GM12874 (cell line): Measurements from ENCODE around the gene CLN6.

Experiments used
- TF ChIP-seq, protein P1 (sequence below): IDR thresholded peaks from 2 replicates; pipeline ENCODE4 v1.5.1; 2011; ENCODE audit warnings: low read depth, mild to moderate bottlenecking, control low read depth, low read length, moderate library complexity; ENCODE audit not compliant: insufficient read depth

Gene CLN6

GRCh38 chr15:68200016-68200861, 29.3 kb downstream of the CLN6 start:
- TF ChIP-seq, protein P1, sequence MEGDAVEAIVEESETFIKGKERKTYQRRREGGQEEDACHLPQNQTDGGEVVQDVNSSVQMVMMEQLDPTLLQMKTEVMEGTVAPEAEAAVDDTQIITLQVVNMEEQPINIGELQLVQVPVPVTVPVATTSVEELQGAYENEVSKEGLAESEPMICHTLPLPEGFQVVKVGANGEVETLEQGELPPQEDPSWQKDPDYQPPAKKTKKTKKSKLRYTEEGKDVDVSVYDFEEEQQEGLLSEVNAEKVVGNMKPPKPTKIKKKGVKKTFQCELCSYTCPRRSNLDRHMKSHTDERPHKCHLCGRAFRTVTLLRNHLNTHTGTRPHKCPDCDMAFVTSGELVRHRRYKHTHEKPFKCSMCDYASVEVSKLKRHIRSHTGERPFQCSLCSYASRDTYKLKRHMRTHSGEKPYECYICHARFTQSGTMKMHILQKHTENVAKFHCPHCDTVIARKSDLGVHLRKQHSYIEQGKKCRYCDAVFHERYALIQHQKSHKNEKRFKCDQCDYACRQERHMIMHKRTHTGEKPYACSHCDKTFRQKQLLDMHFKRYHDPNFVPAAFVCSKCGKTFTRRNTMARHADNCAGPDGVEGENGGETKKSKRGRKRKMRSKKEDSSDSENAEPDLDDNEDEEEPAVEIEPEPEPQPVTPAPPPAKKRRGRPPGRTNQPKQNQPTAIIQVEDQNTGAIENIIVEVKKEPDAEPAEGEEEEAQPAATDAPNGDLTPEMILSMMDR: no peak

DNA sequence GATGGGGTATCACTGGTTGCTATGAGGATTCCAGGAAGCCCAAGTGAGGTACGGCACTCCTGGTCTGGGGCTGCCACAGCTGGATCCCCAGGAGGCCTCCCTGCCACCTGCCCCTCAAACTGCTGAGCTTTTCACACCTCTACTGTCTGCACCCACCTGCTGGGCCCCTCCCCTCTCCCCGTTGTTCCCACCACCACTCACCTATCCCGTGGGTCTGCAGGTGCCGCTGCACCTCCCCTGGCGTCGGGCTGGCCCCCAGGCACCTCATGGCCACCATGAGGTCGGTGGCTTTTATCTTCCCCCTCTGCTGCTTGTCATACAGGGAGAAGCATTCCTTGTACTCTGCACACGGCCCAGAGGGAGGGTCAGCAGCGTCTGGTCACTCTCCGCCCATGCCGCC, 30.2 kb downstream of the CLN6 start:
- TF ChIP-seq, protein P1: no peak

GRCh38 chr15:68197661-68198437, 31.7 kb downstream of the CLN6 start:
- TF ChIP-seq, protein P1: no peak

DNA sequence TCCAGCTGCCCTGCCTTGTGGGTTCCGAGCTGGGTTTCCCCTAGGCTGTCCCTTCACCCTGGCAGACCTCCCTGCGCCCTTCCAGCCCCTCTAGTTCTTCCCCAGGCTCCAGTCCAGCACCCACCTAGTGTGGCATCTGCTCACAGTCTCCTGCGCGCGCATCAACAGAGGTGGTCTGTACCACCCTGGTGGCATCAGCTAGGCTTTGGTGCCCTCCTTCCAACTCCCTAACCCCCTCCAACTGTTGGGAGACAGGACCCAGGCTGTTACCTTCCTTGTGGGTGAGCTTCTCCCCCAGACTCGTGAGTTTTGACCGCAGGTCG, 32.4 kb downstream of the CLN6 start:
- TF ChIP-seq, protein P1: no peak

DNA sequence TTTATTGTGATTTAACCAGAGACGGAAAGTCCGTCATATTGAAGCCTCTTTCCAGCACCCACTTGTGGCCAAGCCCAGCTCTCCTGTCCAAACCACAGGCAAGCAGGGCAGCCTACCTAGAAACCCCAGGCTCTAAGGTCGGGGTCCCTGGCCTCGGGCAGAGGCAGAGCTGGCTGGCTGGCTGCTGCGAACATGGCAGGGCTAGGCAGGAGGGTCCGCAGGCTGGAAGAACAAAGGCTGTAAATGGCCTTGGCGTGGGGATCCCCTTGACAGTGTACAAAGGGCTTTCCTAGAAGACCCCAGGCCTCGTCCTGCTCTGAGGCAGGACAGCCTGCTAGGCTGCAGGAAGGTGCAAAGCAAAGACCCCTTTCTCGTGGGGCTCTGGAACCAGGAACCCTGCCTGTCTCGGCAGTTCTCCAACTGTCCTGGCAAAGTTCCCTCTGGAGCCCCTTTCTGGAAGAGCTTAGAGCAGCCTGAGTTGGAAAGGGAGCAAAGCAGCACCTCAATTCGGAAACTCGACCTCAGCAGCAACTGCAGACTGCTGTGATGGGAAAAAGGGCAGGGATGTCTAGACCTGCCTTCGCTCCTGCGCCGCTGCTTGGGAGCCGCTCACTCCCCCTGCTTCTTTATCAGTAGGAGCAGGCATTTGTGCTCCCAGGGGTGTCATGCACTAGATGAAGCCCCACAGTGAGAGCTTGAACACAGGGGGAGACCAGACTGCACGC, 32.9 kb downstream of the CLN6 start:
- TF ChIP-seq, protein P1: no peak

DNA sequence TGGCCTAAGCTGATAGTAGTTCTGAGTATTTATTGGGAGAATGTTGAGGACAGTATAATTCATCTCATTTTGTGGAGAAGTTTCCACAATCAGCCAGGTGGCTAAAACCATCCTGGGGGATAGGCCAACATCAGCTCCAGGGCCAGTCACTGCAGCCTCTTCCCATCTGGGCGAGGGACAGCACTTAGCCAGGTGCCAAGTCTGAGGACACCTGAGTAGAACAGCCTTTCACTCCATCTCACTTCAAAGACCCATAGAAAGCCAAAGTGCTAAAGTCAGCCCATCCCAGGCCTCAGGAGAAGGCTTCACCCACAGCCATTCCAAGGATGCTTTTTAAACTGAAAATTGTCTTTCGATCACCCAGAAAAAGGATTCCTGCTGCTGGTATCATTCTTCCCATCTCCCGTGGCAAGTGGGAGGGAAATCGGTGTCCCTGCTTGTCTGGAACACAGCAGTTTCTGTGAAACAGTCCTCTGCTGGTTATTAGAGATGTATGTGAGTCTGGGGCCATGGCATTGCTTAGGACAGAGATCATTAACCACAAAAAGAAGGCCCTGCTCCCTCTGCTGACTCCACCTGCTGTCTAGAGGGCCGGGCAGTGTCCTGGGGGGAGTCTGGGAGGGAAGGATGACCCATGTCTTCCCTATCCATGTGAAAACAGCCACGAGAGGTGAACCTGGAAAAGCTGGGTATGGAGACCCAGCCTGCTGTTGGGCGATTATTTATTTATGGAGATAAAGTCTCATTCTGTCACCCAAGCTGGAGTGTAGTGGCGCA, 34.0 kb downstream of the CLN6 start:
- TF ChIP-seq, protein P1: no peak
